Inflammatory macrophage treated with lipopolysaccharide for 1 hour (primary cell): Measurements from ENCODE around the gene MYBPH.

ENCODE experiments used
- DNase-seq, 2 donors: peaks; one replicate each; pipeline ENCODE4 v3.0.0-alpha.2; 2020 to 2022

MYBPH gene

DNA sequence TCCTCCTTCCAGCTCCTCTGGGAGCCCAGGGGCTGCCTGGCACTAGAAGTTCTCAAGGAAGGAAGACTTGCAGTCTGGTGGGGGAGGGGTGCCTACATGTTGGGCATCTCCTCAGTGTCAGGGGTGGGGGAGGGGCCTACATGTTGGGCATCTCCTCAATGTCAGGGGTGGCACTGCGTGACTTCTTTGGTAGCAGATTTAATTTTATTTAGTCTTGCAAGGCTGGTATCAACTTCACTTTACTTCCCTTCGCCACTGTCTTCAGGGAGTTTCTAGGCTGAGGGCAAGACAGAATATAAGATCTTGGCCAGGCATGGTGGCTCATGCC, 29.6 kb downstream of the MYBPH start:
- no peak for DNase-seq

DNA sequence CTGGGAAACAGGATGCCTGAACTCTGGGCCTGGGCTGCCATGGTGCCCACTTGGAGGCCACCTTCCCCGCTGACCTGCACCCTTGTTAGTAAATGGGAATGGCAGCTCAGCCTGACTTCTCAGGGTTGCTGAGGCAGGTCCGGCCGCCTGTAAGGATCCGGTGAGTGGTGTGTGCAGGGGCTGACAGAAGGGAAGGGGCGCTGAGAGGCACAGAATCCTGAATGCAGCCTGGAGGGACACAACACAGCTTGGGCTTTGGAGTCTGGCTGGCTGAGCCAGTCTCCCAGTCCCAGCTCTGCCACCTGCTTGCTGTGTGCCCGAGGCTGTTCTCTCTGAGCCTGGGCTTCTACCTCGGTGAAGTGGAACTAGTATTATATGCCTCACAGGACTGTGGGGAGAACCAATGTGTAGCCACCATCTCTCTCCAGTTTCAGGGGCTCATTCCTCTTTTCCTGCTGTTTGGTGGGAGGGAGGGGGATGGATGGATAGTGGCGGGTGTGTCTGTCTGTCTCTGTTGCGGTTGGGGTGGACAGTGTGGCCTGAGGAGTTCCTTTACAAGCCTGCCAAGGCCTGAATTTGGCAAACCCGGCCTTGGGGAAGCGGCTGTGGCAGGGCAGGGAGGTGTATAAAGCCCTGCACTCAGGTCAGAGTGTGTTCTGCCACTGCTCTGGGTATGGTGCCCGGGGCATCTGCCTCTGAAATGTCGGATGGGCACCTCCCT, 30.1 kb downstream of the MYBPH start:
- DNase-seq = no peak

DNA sequence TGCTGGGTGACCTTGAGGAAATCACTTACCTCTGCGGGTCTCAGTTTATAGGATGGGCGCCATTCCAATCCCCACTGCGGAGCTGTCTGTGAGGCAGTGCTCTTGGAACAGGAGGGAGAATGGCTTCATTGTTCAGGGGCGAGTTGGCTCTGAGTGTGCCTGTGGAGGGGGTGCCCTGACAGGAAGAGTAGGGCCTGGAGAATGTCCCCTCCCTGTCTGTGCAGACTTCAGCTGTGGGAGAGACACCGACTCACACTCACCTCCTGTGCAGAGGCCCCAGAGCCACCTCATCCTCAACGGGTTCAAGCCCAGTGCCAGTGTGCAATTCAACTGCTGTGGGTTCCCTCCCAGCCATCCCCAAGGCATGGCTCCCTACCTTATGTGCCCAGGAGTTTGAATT, 31.0 kb downstream of the MYBPH start:
- DNase-seq = no peak

DNA sequence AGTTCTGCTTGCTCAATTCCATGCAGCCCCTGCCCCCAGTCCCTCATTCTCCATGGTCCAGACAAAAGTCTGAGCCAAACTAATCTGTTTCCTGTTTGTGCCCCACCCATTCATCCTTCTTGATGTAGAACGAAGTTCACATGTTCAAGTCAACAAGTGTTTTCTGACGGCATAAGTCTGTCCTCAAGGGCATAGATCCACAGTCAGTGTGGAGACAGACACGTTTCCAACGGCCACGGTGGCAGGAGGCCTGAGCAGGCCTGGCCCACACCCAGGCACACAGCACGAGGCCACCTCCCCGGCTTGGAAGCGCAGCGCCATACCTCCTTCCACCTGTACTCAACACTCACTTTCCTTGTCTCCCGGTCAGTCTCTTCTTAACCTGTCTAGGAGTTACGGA, 32.0 kb downstream of the MYBPH start:
- DNase-seq = no peak

DNA sequence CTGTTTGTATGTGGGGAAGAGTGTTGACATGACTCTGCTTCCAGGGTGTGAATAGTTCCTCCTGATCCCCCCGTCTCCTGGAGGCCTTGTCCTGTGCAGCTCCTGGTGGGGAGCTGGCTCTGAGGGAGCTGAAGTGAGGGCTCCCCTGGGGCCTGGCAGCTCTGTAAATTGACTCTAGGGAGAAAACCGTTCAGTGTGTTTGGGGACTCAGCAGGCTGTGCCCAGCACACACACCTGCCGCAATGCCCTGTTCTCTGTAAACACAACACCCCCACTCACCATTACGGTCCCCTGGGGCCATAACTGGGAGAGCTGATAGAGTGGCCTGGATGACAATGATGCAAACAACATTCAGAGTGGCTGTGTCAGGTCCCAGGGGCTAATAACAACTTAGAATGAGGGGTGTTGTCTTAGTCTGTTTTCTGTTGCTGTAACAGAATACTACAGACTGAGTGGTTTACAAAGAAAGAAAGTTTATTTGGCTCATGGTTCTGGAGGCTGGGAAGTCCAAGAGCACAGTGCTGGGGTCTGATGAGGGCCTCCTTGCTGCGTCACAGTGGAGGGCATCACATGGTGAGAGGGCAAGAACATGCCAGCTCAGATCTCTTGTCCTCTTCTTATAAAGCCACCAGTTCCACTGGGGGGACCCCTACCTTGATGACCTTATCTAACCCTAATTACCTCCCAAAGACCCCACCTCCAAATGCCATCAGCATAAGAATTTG, 32.8 kb downstream of the MYBPH start:
- no peak for DNase-seq

DNA sequence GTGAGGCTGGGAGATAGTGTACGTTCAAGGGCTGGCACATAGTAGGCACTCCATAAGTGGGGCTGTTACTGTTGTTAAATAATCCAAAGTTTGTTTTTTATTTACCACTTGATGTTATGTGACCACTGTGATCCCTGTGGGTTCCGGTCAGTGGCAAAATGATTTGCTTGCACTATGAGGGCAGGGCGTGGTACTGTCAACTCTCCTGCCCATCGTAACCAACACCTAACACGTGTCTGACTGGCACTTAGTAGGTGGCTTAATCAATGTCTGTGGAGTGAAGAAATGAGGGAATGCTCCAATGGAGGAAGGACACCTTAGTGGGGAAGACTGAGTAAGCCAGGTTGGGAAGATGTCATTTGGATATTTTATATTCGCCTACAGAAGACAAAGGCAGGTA, 33.5 kb downstream of the MYBPH start:
- DNase-seq = no peak

DNA sequence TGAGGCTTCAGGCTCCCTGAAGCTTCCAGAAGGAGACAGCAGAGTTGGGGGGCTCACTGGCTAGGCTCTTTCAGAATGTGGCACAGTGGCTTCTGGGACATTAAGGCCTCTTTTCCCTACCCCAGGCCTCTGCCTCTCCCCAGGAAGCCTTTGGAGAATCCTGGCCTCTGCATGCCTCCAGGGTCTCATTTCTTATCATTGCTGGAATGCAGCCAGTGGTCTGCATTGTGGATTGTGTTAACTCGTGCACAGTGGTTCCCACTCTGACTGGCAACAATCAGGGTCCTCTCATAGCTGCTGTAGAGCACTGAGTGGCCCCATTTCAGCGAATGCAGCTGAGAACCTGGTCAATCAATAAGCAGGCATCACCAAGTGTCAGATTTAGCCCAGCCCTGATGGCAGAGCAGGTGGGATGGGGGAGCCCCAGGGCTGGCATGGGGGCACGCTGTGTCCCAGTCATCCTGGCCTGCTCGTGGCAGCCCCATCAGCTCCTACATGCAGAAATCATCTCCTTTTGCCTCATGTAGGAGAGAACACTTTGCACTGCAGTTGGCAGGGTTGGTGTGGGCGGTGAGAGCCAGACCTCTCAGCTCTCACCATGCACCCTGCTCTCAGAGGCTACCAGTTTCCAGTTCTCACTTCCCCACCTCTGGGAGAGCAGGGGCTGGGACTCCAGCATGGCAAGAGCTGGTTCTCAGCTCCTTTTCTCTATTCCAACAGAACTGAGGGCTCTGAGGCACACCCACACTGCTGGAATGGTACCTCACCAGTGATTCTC, 34.7 kb downstream of the MYBPH start:
- peak; percentile 31 to 60 for DNase-seq

DNA sequence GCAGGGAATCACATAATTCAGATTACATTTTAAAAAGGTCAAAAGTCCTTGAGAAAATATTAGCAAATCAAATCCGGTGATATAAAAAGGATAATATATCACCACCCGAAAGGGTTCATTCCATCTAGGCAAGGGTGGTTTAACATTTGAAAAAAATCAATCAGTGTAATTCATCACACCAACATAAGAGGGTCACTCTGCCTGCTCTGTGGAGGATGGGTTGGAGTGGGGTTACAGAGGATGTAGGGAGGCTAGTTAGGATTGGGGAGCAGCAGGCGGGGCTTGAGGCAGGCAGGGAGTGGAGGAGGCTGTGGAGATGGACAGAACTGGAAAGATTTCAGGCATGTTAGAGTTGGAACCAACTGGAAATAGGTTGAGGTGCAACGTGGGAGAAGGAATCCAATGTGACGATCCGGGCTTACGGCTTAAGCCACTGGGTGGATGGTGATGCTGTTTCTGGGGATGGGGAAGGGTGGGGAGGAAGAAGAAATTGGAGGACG, 35.6 kb downstream of the MYBPH start:
- no peak for DNase-seq

DNA sequence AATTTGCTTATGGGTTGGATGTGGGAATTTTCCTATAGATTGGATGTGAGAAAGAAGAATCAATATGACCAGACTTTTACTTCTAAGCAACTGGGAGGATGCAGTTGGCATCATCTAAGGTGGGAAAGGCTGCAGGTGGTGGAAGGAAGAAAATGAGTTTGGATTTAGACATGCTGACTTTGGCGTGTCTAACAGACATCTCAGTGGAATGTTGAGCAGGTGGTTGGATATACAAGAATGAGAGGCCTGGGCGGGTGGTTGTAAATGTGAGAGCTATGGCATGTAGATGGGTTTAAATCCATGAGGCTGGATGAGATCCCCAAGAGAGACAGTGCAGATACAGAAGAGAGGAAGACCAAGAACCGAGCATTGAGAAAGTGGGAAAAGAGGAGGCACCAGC, 37.6 kb downstream of the MYBPH start:
- DNase-seq = no peak

DNA sequence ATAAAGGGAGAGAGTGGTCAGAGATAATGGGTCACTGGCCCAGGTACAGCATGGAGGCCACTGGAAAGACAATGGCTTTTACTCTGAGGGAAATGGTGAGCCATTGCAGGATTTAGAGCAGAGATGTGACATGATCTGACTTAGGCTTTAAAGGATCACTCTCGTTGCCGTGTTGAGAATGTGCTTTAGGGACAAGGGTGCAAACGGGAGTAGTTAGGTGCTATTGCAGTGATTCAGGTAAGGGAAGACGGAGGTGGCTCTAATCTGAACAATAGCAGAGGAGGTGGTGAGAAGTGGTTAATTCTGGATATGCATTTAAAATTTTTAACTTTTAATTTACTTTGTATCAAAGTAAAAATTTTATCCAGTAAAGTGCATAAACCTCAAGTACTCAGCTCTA, 38.3 kb downstream of the MYBPH start:
- DNase-seq = no peak

DNA sequence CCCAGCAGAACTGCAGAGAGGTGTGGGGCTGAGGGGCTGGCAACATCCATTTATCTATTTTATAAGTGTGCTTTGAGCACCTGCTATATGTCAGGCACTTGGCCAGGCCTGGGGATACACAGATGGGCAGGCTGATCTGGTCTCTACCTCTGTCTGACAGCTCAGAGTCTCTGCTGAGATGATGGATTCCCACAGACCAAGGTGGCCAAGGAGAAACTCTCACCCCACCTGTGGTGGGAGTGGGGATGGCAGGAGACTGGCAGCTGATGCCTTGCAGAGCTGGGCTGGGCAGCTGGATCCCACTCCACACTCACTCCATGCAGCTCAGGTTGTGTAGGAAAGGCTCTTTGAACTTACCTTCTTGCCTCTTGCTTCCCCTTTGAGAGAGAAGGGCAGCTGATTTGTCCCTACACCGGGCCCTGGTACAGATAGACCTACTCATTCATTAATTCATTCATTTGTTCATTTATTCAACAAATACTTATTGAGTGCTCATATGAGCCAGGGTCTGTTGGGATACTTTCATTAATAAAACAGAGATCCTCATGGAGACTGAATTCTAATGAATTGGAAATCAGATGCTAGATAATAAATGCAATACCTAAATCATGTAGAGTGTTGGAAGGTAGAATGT, 39.1 kb downstream of the MYBPH start:
- DNase-seq = no peak

DNA sequence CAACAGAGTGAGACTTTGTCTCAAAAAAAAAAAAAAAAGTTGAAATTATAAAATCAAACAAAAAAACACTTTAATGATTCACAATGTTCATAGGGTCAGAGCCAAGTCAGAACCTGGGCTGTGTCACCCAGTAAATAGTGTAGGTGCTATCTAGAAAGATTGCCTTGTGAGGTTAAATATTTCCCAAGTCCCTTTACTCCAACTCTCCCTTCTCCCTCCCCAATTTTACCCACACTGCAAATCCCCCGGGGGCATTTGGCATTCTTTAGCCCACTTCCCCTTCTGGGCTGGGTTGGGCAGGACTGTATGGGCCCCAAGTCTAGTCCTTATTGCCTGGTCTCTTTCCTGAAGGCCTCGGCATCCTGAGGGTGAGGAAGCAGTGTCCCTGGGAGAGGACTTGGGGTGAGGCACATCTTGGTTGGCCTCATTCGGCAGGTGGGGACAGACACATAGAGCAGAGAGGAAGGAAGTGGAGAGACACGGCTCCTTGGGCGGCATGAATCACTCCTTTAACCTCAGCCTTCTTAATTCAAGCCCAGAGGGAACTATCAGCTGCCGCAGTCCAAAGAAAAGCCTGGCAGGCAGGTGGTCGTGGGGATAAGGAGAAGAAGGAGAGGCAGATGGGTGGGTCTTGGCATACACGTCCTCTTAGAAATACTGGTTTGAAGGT, 39.9 kb downstream of the MYBPH start:
- peak; percentile 39 to 69 for DNase-seq

DNA sequence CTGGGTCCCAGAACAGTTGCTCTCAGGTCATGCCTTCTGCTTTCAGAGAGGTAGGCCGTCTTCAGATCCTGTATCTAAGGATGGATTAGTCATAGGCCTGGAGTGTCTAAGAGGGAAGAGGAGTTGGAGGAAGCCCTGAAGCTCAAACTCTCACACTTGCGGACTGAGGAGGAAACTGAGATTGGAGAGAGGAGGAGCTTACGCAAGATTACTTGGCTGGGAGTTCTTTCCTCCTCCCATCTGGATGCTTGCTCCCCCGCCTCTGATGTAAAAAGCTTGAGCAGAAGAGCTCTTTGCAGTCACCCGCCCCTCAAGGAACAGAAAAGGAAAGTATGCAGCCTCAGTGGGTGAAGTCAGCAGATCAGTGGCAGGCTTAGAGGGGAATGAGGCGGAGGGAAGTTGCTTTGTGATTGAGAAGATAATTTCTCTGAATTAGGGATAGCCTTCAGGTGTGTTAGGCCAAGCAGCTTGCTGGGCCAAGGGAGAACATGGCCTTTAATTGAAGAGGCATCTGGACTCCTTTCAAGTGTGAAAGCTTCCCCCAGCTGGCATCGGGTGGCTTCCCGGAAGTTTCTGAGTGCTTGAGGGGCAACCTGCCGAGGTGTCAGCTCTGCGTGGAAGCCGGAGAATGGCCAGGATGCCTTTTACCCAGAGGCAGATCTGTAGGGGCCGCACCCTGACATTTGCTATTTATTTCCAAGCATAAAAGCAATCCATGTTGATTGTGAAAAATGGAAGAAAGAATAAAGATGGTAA, 41.5 kb downstream of the MYBPH start:
- DNase-seq = peak; percentile 69 to 91

DNA sequence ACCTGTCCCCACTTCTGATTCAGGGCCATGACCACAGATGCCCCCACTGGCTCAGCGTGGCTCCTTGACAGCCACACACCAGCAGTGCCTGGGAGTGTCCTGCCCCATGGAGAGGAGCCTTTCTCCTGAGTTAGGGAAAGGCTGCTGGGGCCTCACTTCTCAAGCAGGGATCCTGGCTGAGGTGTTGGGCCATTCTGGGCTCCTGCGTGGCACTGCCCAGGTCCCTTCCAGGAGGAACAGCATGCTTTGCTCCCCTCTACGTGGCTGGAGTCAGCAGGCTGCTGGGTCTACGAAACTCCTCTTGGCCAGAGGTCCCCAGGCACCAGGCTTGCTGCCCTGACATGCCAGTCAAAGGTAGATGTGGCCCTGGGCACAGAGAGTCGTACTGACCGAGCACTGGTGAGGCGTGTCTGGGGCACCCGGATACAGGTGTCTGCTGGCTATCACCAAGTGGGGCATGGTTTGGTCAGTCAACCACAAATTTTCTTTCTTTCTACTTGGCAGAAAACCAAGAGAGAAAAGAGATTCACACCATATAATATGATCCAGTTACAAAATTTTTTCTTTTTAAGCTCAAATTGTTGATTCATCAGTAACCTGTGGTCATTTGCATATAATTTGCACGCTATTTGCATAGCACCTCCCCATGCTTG, 44.0 kb downstream of the MYBPH start:
- no peak for DNase-seq

DNA sequence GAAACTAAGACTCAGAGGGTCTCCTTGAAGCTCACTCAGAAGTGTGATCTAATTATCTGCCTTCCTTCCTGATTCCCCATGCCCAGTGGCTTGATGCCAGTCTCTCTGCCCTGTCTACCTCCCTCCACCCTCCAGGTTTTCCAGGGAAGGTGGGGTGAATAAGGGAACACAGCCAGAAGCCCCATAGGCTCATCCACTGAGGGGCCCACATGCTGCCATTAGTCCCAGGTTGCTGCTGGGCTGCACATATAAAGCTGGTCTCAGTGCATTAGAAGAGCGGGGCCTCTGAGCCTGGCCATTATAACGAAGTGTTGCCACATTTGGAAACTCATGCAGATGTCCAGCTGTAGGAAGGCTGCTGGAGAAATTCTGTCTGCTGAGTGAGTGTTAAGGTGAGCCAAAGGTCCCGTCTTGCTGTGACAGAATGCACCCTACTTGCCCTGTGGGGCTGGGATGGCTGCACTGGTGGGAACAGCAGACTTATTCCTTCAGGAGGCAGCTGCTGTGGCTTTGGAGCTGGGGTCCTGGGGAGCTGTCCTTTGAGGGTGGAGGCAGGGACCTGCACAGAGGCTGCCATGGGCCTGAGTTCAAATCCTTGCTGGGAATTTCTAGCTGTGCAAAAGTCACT, 45.2 kb downstream of the MYBPH start:
- DNase-seq = no peak

DNA sequence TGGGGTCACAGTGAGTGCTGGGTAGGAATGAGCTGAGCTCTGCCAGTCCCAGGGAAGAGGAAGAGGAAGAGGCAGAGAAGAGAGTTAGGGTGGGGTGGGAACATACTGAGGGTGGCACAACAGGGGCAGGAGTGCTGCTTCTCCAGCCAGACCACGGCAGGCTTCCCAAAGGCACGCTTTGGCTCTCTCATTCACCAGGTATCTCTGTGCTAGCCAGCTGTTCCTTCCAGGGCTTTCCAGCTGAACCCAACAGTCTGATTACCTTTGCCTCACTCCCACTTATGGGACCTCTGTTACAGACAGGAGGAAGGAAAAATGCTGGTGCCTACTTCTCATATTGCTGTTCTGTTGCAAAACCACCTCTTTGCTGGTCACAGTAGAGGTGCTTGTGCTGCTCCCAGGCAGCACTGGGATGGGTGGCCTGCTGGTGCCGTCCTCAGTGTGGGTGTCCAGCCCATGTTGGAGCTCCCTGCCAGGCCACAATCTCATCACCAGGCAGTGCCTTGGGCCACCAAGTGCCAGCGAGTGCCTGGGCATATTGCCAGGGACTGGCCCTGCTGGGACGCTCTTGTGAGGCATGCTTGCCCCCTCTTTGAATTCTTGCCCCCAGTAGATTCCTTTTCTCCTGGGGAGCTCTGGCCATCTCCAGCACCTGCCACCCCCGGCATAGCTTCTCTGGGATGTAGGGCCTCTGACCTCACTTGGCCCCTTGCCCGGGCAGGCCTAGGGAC, 46.0 kb downstream of the MYBPH start:
- DNase-seq = peak; percentile 25 to 34

DNA sequence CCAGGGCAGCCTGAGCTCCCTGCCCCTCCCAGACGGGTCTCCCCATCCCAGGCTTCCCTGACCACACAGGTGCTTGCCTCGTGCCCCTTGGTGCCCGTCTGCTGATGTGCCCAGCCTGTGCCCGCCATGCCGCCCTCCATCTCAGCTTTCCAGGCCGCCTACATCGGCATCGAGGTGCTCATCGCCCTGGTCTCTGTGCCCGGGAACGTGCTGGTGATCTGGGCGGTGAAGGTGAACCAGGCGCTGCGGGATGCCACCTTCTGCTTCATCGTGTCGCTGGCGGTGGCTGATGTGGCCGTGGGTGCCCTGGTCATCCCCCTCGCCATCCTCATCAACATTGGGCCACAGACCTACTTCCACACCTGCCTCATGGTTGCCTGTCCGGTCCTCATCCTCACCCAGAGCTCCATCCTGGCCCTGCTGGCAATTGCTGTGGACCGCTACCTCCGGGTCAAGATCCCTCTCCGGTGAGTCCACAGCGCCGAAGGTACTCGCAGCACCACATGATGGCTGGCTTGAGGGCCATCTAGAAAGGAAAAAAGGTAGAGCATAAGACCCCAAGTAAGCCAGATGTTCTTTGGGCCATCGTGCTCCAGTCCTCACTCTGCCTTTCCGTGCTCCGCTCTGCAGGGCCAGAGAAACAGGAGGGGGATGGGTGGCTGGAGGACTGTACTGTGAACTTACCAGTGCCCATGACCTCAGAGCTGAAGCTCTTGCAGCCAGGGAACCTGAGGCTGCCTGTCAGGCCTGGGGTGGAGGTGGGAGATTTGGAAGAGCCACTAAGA, 46.7 kb downstream of the MYBPH start:
- no peak for DNase-seq

DNA sequence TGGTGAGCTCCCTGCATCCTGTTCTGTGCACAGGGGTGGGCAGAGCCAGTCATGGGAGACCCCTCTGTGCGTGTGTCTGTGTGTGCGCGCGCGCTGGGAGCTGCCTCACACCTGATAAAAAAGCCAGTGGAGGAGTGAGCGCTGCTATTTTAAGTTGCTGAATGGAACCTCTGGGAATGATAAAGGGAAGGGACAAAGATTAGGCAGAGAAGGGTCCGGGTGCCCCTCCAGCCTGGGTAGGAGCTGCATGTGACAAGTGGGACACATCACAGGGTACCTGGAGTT, 47.3 kb downstream of the MYBPH start:
- no peak for DNase-seq

DNA sequence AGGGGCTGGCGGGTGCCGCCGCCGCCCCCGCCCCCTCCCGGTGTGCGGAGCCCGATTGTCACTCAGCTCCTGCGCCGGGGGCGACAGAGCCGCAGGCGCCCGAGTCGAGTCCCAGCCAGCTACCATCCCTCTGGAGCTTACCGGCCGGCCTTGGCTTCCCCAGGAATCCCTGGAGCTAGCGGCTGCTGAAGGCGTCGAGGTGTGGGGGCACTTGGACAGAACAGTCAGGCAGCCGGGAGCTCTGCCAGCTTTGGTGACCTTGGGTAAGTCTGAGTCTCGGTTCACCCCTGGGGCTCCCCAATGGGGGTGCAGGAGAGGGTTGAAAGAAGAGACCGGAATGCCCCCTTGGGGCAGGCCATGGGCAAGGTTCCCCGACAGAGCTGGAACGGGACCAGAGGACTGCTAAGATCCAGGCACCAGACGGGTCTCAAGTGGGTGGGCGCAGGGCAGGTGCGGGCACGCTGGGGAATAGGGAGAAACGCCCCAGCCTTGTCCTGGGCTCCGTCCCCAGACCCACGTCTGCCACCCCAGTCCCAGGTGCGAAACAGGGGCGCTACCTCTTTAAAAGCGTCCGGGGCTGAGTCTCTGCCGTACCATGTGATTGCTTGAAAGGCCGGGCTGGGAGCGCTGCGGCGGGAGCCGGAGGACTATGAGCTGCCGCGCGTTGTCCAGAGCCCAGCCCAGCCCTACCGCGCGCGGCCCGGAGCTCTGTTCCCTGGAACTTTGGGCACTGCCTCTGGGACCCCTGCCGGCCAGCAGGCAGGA, 47.8 kb downstream of the MYBPH start, which contains the start of gene ADORA1:
Gene ADORA1, plus strand, starts transcription at position 61 of the 765 bp plus-strand sequence. CDS start 1,116 bp downstream, outside the sequence.
- peak; percentile 10 to 32 for DNase-seq
